ENCODE measurements around the gene LENG1.

The LENG1 gene

GRCh38 chr19:54115109-54116063 lies 44.1 kb downstream of the LENG1 start, which contains the start of the genes PRPF31 and TFPT (continued):
- TF ChIP-seq PRDM10 (tag by site-specific recombination; IDR thresholded peaks at IDR 0.05) (peak; percentile 71), ZNF433 (tag by site-specific recombination; IDR thresholded peaks at IDR 0.05; ENCODE audit: low read depth) (no peak), OVOL3 (tag by site-specific recombination; IDR thresholded peaks at IDR 0.05) (peak; percentile 100), ZBTB1 (tag by site-specific recombination; IDR thresholded peaks at IDR 0.05) (no peak), HOXC10 (CRISPR knock-in tag; IDR thresholded peaks at IDR 0.05) (peak; percentile 97; the same call in 1 of the 2 replicates), ZNF366 (tag by site-specific recombination; conservative IDR thresholded peaks at IDR 0.05) (peak; percentile 48; the same call in 1 of the 2 replicates), ZNF239 (tag by site-specific recombination; IDR thresholded peaks at IDR 0.05) (peak; percentile 64; the same call in 1 of the 2 replicates), FEZF1 (tag by site-specific recombination; IDR thresholded peaks at IDR 0.05) (peak; percentile 89), TSHZ1 (tag by site-specific recombination; IDR thresholded peaks at IDR 0.05; ENCODE audit: borderline replicate concordance) (0 out of 2 replicates have a peak, but pooled peaks have one; percentile 42), ZBTB10 (tag by site-specific recombination; IDR thresholded peaks at IDR 0.05) (peak; percentile 57; the same call in 1 of the 2 replicates), ZFP41 (tag by site-specific recombination; IDR thresholded peaks at IDR 0.05; ENCODE audit: borderline replicate concordance) (no peak), ZNF19 (tag by site-specific recombination; IDR thresholded peaks at IDR 0.05; ENCODE audit: low read depth) (0 out of 2 replicates have a peak, but pooled peaks have one; percentile 16), ZNF114 (tag by site-specific recombination; IDR thresholded peaks at IDR 0.05) (no peak)
- TF ChIP-seq, protein P1, sequence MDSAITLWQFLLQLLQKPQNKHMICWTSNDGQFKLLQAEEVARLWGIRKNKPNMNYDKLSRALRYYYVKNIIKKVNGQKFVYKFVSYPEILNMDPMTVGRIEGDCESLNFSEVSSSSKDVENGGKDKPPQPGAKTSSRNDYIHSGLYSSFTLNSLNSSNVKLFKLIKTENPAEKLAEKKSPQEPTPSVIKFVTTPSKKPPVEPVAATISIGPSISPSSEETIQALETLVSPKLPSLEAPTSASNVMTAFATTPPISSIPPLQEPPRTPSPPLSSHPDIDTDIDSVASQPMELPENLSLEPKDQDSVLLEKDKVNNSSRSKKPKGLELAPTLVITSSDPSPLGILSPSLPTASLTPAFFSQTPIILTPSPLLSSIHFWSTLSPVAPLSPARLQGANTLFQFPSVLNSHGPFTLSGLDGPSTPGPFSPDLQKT (IDR thresholded peaks at IDR 0.05; ENCODE audit: borderline replicate concordance, low read depth, low read length): no peak
- TF ChIP-seq, protein P2, sequence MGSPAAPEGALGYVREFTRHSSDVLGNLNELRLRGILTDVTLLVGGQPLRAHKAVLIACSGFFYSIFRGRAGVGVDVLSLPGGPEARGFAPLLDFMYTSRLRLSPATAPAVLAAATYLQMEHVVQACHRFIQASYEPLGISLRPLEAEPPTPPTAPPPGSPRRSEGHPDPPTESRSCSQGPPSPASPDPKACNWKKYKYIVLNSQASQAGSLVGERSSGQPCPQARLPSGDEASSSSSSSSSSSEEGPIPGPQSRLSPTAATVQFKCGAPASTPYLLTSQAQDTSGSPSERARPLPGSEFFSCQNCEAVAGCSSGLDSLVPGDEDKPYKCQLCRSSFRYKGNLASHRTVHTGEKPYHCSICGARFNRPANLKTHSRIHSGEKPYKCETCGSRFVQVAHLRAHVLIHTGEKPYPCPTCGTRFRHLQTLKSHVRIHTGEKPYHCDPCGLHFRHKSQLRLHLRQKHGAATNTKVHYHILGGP (tag by site-specific recombination; IDR thresholded peaks at IDR 0.05): peak; percentile 33; the same call in 1 of the 2 replicates
- TF ChIP-seq, protein P3, sequence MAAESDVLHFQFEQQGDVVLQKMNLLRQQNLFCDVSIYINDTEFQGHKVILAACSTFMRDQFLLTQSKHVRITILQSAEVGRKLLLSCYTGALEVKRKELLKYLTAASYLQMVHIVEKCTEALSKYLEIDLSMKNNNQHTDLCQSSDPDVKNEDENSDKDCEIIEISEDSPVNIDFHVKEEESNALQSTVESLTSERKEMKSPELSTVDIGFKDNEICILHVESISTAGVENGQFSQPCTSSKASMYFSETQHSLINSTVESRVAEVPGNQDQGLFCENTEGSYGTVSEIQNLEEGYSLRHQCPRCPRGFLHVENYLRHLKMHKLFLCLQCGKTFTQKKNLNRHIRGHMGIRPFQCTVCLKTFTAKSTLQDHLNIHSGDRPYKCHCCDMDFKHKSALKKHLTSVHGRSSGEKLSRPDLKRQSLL (tag by site-specific recombination; IDR thresholded peaks at IDR 0.05): peak; percentile 34
- TF ChIP-seq, protein P4, sequence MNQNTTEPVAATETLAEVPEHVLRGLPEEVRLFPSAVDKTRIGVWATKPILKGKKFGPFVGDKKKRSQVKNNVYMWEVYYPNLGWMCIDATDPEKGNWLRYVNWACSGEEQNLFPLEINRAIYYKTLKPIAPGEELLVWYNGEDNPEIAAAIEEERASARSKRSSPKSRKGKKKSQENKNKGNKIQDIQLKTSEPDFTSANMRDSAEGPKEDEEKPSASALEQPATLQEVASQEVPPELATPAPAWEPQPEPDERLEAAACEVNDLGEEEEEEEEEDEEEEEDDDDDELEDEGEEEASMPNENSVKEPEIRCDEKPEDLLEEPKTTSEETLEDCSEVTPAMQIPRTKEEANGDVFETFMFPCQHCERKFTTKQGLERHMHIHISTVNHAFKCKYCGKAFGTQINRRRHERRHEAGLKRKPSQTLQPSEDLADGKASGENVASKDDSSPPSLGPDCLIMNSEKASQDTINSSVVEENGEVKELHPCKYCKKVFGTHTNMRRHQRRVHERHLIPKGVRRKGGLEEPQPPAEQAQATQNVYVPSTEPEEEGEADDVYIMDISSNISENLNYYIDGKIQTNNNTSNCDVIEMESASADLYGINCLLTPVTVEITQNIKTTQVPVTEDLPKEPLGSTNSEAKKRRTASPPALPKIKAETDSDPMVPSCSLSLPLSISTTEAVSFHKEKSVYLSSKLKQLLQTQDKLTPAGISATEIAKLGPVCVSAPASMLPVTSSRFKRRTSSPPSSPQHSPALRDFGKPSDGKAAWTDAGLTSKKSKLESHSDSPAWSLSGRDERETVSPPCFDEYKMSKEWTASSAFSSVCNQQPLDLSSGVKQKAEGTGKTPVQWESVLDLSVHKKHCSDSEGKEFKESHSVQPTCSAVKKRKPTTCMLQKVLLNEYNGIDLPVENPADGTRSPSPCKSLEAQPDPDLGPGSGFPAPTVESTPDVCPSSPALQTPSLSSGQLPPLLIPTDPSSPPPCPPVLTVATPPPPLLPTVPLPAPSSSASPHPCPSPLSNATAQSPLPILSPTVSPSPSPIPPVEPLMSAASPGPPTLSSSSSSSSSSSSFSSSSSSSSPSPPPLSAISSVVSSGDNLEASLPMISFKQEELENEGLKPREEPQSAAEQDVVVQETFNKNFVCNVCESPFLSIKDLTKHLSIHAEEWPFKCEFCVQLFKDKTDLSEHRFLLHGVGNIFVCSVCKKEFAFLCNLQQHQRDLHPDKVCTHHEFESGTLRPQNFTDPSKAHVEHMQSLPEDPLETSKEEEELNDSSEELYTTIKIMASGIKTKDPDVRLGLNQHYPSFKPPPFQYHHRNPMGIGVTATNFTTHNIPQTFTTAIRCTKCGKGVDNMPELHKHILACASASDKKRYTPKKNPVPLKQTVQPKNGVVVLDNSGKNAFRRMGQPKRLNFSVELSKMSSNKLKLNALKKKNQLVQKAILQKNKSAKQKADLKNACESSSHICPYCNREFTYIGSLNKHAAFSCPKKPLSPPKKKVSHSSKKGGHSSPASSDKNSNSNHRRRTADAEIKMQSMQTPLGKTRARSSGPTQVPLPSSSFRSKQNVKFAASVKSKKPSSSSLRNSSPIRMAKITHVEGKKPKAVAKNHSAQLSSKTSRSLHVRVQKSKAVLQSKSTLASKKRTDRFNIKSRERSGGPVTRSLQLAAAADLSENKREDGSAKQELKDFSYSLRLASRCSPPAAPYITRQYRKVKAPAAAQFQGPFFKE (tag by site-specific recombination; IDR thresholded peaks at IDR 0.05; ENCODE audit: borderline replicate concordance): no peak
